Measurements from ENCODE around the gene STXBP6.

DNA sequence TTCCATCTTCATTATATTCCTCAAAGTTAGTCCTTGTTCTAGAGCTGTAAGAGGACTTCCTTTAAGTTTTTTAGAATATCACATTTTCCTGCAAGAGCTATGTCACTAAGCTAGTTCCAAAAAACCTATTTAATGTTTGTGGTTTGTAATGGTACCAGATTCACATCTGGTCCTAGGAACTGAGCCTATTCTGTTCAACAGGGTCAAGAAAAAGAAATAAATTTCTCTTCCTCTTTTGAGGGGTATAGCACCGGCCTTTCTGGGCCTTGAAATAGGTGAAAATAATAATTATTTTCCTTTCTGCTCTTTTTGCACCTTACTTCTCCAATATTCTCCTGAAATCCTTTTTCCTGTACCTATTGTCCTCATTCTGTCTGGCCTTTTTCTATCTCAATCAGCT is 3.6 kb upstream of the STXBP6 start:
- TF ChIP-seq POLR2A (IDR thresholded peaks at IDR 0.05) = no peak
- TF ChIP-seq CTCF (IDR thresholded peaks at IDR 0.05) = no peak
